ENCODE results near the gene ZBTB16.

DNA sequence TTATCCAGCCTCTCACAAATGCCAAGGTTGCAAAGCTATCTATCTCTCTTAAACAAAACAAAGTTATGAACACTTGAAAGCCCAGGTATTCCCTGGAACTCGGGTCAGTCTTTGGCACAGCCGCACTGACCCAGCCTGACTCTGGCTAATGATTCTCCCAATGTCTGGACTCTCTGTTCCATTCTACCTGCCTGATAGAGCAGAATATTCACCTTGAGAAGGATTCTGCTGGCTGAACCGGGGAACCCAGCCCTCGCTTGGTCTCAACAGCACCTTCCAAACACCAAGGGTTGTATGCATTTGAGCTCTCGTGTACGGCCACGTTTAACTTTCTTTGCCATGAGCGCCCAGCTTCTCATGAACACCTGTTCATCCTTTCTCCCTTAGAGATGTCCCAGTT is 116.8 kb downstream of the ZBTB16 start:
- TF ChIP-seq POLR2A (IDR thresholded peaks at IDR 0.05; ENCODE audit: low read length): no peak
- no peak for TF ChIP-seq GATA1 (IDR thresholded peaks at IDR 0.05; ENCODE audit: low read depth, low read length)

All from erythroblast (primary cell).